Astrocyte (in vitro differentiated cells and primary cell): ENCODE results near the gene CADM1. TPM values are rescaled to one million over a fixed set of nuclear protein-coding genes. Genes with fewer than 3 reads are reported as not detected.

Source experiments
- DNase-seq: peaks from one replicate; pipeline ENCODE4 v3.0.0-alpha.2; 2010; ENCODE audit warnings: low read depth
- FAIRE-seq: peaks from 2 replicates; lab custom pipeline; 2011; peaks lifted over from hg19 to GRCh38; lab: Jason Lieb, UNC
- H2AFZ ChIP-seq: 2 replicates; pipeline ENCODE4 v1.6.0; 2012; ENCODE audit warnings: low read depth, low read length, inconsistent platforms
- H3K27ac ChIP-seq: 2 replicates; pipeline ENCODE4 v1.5.1; 2011; ENCODE audit warnings: low read depth, low read length, inconsistent platforms
- H3K27me3 ChIP-seq: 2 replicates; pipeline ENCODE4 v1.6.0; 2011; ENCODE audit warnings: low read length, inconsistent platforms; ENCODE audit not compliant: insufficient read depth
- H3K36me3 ChIP-seq: 2 replicates; pipeline ENCODE4 v1.5.1; 2011; ENCODE audit warnings: low read length, inconsistent platforms; ENCODE audit not compliant: insufficient read depth
- H3K4me1 ChIP-seq: 2 replicates; pipeline ENCODE4 v1.5.1; 2011; ENCODE audit warnings: low read length, inconsistent platforms; ENCODE audit not compliant: insufficient read depth
- H3K4me2 ChIP-seq: 2 replicates; pipeline ENCODE4 v1.6.0; 2012; ENCODE audit warnings: low read length, inconsistent platforms
- H3K4me3 ChIP-seq: 2 replicates; pipeline ENCODE4 v1.5.1; 2011; ENCODE audit warnings: low read depth, mild to moderate bottlenecking, low read length, inconsistent platforms; ENCODE audit not compliant: insufficient read depth
- H3K79me2 ChIP-seq: 2 replicates; pipeline ENCODE4 v1.6.0; 2012; ENCODE audit warnings: mild to moderate bottlenecking, low read length, inconsistent platforms; ENCODE audit not compliant: insufficient read depth
- H3K9ac ChIP-seq: 2 replicates; pipeline ENCODE4 v1.6.0; 2012; ENCODE audit warnings: mild to moderate bottlenecking, low read length, inconsistent platforms
- H3K9me3 ChIP-seq: 2 replicates; pipeline ENCODE4 v1.5.1; 2012; ENCODE audit warnings: low read depth, mild to moderate bottlenecking, low read length, inconsistent platforms; ENCODE audit not compliant: insufficient read depth
- H4K20me1 ChIP-seq: 2 replicates; pipeline ENCODE4 v1.6.0; 2012; ENCODE audit warnings: low read length, inconsistent platforms; ENCODE audit not compliant: insufficient read depth
- H3K27ac Mint-ChIP-seq: one replicate; pipeline ENCODE4 v1.8.0; 2021; ENCODE audit warnings: mild to moderate bottlenecking, mixed read lengths; ENCODE audit not compliant: unreplicated experiment
- H3K27me3 Mint-ChIP-seq: one replicate; pipeline ENCODE4 v1.8.0; 2021; ENCODE audit warnings: low read depth, mixed read lengths; ENCODE audit not compliant: unreplicated experiment
- H3K36me3 Mint-ChIP-seq: one replicate; pipeline ENCODE4 v1.8.0; 2021; ENCODE audit warnings: low read depth, mixed read lengths; ENCODE audit not compliant: unreplicated experiment
- H3K4me1 Mint-ChIP-seq: one replicate; pipeline ENCODE4 v1.8.0; 2021; ENCODE audit warnings: low read depth, mixed read lengths; ENCODE audit not compliant: unreplicated experiment
- H3K4me3 Mint-ChIP-seq: one replicate; pipeline ENCODE4 v1.8.0; 2021; ENCODE audit warnings: mild to moderate bottlenecking, moderate library complexity, mixed read lengths; ENCODE audit not compliant: unreplicated experiment
- H3K9me3 Mint-ChIP-seq: one replicate; pipeline ENCODE4 v1.8.0; 2021; ENCODE audit warnings: mild to moderate bottlenecking, mixed read lengths; ENCODE audit not compliant: unreplicated experiment
- EZH2 ChIP-seq: IDR thresholded peaks from 2 replicates; pipeline ENCODE4 v1.6.1; 2012; ENCODE audit warnings: mild to moderate bottlenecking, low read length, inconsistent platforms; ENCODE audit not compliant: insufficient read depth
- total RNA-seq: library from RNA; stranded (reverse); gene quantifications from 2 replicates; pipeline ENCODE4 v1.2.1, GENCODE V29; 2021
- TF ChIP-seq, protein P1 (sequence below): IDR thresholded peaks from 2 replicates; pipeline ENCODE4 v1.5.1; 2011; ENCODE audit warnings: low read depth, mild to moderate bottlenecking, inconsistent platforms, low read length, moderate library complexity; ENCODE audit not compliant: insufficient read depth

CADM1 gene
- total RNA-seq, 1 donor from 2014 or later = 414 TPM

DNA sequence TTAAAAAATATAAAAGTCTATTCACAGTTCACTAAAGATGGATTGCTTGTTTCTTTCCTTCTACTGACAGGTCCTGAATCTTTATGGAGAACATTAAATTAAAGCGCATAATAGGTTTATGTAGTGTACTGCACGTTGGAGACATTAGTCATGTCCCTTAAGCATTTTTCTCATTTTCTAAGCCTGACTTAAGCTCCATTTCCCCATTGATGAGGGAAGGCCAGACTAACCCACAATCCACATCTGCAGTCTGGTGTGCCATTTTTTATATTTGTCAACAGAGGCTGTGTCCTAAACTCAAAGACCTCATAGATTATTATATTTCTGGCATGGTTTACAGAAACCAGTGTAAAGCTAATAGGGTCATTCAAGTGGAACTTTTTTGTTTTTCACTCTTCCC lies 39.9 kb downstream of the CADM1 start:
- H3K4me3 ChIP-seq = no peak overlapping the region
- no peak overlapping the region for H2AFZ ChIP-seq
- FAIRE-seq (no peak), DNase-seq (peak; percentile 90)
- H3K36me3 ChIP-seq = no peaks in the 10 kb centered on the region
- TF ChIP-seq EZH2 = no peak
- TF ChIP-seq, protein P1, sequence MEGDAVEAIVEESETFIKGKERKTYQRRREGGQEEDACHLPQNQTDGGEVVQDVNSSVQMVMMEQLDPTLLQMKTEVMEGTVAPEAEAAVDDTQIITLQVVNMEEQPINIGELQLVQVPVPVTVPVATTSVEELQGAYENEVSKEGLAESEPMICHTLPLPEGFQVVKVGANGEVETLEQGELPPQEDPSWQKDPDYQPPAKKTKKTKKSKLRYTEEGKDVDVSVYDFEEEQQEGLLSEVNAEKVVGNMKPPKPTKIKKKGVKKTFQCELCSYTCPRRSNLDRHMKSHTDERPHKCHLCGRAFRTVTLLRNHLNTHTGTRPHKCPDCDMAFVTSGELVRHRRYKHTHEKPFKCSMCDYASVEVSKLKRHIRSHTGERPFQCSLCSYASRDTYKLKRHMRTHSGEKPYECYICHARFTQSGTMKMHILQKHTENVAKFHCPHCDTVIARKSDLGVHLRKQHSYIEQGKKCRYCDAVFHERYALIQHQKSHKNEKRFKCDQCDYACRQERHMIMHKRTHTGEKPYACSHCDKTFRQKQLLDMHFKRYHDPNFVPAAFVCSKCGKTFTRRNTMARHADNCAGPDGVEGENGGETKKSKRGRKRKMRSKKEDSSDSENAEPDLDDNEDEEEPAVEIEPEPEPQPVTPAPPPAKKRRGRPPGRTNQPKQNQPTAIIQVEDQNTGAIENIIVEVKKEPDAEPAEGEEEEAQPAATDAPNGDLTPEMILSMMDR = no peak
- Mint-ChIP-seq H3K4me3 (no peak overlapping the region), H3K36me3 (peaks cover 3% of the 10 kb centered on the region), H3K27ac (peak overlapping the region; percentile 59), H3K4me1 (peaks cover 48% of the 10 kb centered on the region), H3K27me3 (no peaks in the 10 kb centered on the region), H3K9me3 (no peaks in the 10 kb centered on the region)
- H3K27ac ChIP-seq = peak overlapping the region; percentile 40
- peak overlapping the region; percentile 46 for H3K4me2 ChIP-seq
- H3K27me3 ChIP-seq = no peaks in the 10 kb centered on the region
- no peaks in the 10 kb centered on the region for H3K9me3 ChIP-seq
- H3K79me2 ChIP-seq = peaks cover 30% of the 10 kb centered on the region
- peaks cover 20% of the 10 kb centered on the region for H3K4me1 ChIP-seq
- H3K9ac ChIP-seq = no peak overlapping the region
- H4K20me1 ChIP-seq = no peaks in the 10 kb centered on the region

DNA sequence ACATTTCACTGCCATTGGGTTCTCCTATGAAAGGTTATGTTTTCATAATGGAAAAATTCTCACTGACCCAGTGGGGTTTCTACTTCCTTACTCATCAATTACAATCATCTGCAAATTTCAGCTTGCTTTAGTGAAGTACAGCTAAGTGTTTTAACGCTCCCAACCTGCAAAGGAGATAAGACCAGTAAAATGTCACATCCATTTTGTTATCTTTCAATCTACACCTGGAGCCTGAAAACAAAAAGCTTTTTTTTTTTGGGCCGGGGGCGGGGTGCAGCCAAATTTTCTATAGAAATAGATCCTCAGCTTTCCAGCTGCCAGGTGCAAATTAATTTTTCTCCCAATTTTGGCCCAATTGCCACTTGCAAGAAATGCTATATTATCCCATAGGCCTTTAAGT lies 40.6 kb downstream of the CADM1 start:
- H3K27ac ChIP-seq = peak overlapping the region; percentile 40
- DNase-seq (no peak), FAIRE-seq (no peak)
- H3K27me3 ChIP-seq = no peaks in the 10 kb centered on the region
- H3K9ac ChIP-seq = no peak overlapping the region
- no peak overlapping the region for H2AFZ ChIP-seq
- H3K4me2 ChIP-seq = peak overlapping the region; percentile 46
- H3K4me3 Mint-ChIP-seq = no peak overlapping the region
- H3K79me2 ChIP-seq = peaks cover 30% of the 10 kb centered on the region
- H3K36me3 ChIP-seq = no peaks in the 10 kb centered on the region
- no peaks in the 10 kb centered on the region for H3K9me3 Mint-ChIP-seq
- peaks cover 54% of the 10 kb centered on the region for H3K4me1 Mint-ChIP-seq
- no peak overlapping the region for H3K4me3 ChIP-seq
- peak overlapping the region; percentile 59 for H3K27ac Mint-ChIP-seq
- H3K4me1 ChIP-seq = peaks cover 26% of the 10 kb centered on the region
- no peaks in the 10 kb centered on the region for H4K20me1 ChIP-seq
- no peaks in the 10 kb centered on the region for H3K27me3 Mint-ChIP-seq
- TF ChIP-seq, protein P1 = no peak
- TF ChIP-seq EZH2 = no peak
- no peaks in the 10 kb centered on the region for H3K9me3 ChIP-seq
- H3K36me3 Mint-ChIP-seq = peaks cover 3% of the 10 kb centered on the region

- Histone ChIP-seq H2AFZ (no peak overlapping the region), H3K79me2 (peaks cover 35% of the 10 kb centered on the region), H3K27me3 (no peaks in the 10 kb centered on the region), H3K9me3 (no peaks in the 10 kb centered on the region), H3K9ac (no peak overlapping the region), H3K4me2 (no peak overlapping the region), H3K36me3 (no peaks in the 10 kb centered on the region), H3K27ac (no peak overlapping the region), H4K20me1 (no peaks in the 10 kb centered on the region), H3K4me1 (peaks cover 28% of the 10 kb centered on the region), H3K4me3 (no peak overlapping the region)
- peak overlapping the region; percentile 51 for H3K4me3 Mint-ChIP-seq
- no peaks in the 10 kb centered on the region for H3K27me3 Mint-ChIP-seq
- H3K9me3 Mint-ChIP-seq = no peaks in the 10 kb centered on the region
- H3K36me3 Mint-ChIP-seq = peaks cover 3% of the 10 kb centered on the region
- peaks cover 61% of the 10 kb centered on the region for H3K4me1 Mint-ChIP-seq
- no peak for TF ChIP-seq EZH2
- TF ChIP-seq, protein P1 = no peak
- no peak for DNase-seq
- no peak for FAIRE-seq
- peak overlapping the region; percentile 38 for H3K27ac Mint-ChIP-seq
Observed at GRCh38 chr11:115462757-115463156, 41.5 kb downstream of the CADM1 start.
